H9 (cell line): ENCODE data around the gene SYNGR1. TPM values are rescaled to one million over a fixed set of nuclear protein-coding genes. Genes with fewer than 3 reads are reported as not detected.
A peak's percentile ranks its signal among the peaks of the same experiment; 100 is the strongest.

Source experiments
- DNase-seq: peaks from one replicate; pipeline ENCODE4 v3.0.0-alpha.2; 2017
- H2AFZ ChIP-seq: one replicate; pipeline ENCODE4 v1.6.1; 2013; ENCODE audit warnings: mild to moderate bottlenecking, low read length, control low read depth, moderate library complexity
- H2AK5ac ChIP-seq: 2 replicates; pipeline ENCODE4 v1.6.1; 2013; ENCODE audit warnings: low read length, control low read depth, mixed read lengths; ENCODE audit not compliant: insufficient read length
- H2BK120ac ChIP-seq: one replicate; pipeline ENCODE4 v1.6.1; 2013; ENCODE audit warnings: low read depth, mild to moderate bottlenecking, low read length, control low read depth, inconsistent platforms; ENCODE audit not compliant: poor library complexity, severe bottlenecking
- H2BK12ac ChIP-seq: 2 replicates; pipeline ENCODE4 v1.6.1; 2013; ENCODE audit warnings: low read length, control low read depth, mixed read lengths, low read depth; ENCODE audit not compliant: insufficient read length
- H2BK15ac ChIP-seq: 2 replicates; pipeline ENCODE4 v1.6.1; 2013; ENCODE audit warnings: low read depth, low read length, control low read depth
- H2BK20ac ChIP-seq: one replicate; pipeline ENCODE4 v1.6.1; 2013; ENCODE audit warnings: low read depth, mild to moderate bottlenecking, low read length, control low read depth, inconsistent platforms; ENCODE audit not compliant: poor library complexity, severe bottlenecking
- H2BK5ac ChIP-seq: 2 replicates; pipeline ENCODE4 v1.6.1; 2013; ENCODE audit warnings: low read length, control low read depth, mixed read lengths; ENCODE audit not compliant: insufficient read length
- H3K14ac ChIP-seq: 2 replicates; pipeline ENCODE4 v1.6.1; 2013; ENCODE audit warnings: low read length, control low read depth; ENCODE audit not compliant: insufficient read depth
- H3K18ac ChIP-seq: 2 replicates; pipeline ENCODE4 v1.6.1; 2013; ENCODE audit warnings: low read depth, mild to moderate bottlenecking, mixed read lengths, low read length, control low read depth; ENCODE audit not compliant: insufficient read length
- H3K23ac ChIP-seq: 2 replicates; pipeline ENCODE4 v1.6.1; 2013; ENCODE audit warnings: low read length, control low read depth, mixed read lengths, low read depth; ENCODE audit not compliant: insufficient read length
- H3K23me2 ChIP-seq: 2 replicates; pipeline ENCODE4 v1.6.1; 2013; ENCODE audit warnings: low read depth, mild to moderate bottlenecking, mixed read lengths, low read length, control low read depth; ENCODE audit not compliant: insufficient read length, poor library complexity, severe bottlenecking
- H3K27ac ChIP-seq: 2 replicates; pipeline ENCODE4 v1.5.1; 2013; ENCODE audit warnings: low read length, control low read depth, mixed read lengths, low read depth; ENCODE audit not compliant: insufficient read length
- H3K27me3 ChIP-seq: 2 replicates; pipeline ENCODE4 v1.6.1; 2013; ENCODE audit warnings: low read length, control low read depth, inconsistent platforms; ENCODE audit not compliant: insufficient read depth
- H3K4ac ChIP-seq: 2 replicates; pipeline ENCODE4 v1.6.1; 2013; ENCODE audit warnings: low read depth, mild to moderate bottlenecking, control low read depth, inconsistent platforms, low read length, moderate library complexity
- H3K4me1 ChIP-seq: 2 replicates; pipeline ENCODE4 v1.6.1; 2013; ENCODE audit warnings: low read length, control low read depth, inconsistent platforms; ENCODE audit not compliant: insufficient read depth
- H3K4me2 ChIP-seq: 2 replicates; pipeline ENCODE4 v1.6.1; 2013; ENCODE audit warnings: low read length, control low read depth, mixed read lengths; ENCODE audit not compliant: insufficient read length, insufficient read depth
- H3K56ac ChIP-seq: 2 replicates; pipeline ENCODE4 v1.6.1; 2013; ENCODE audit warnings: low read depth, mild to moderate bottlenecking, mixed read lengths, low read length, control low read depth; ENCODE audit not compliant: insufficient read length
- H3K79me1 ChIP-seq: 2 replicates; pipeline ENCODE4 v1.6.1; 2013; ENCODE audit warnings: low read depth, mild to moderate bottlenecking, moderate library complexity, low read length, control low read depth, inconsistent platforms; ENCODE audit not compliant: insufficient read depth, poor library complexity, severe bottlenecking
- H3K79me2 ChIP-seq: 2 replicates; pipeline ENCODE4 v1.6.1; 2013; ENCODE audit warnings: low read length, control low read depth, inconsistent platforms; ENCODE audit not compliant: insufficient read depth
- H3K9ac ChIP-seq: 2 replicates; pipeline ENCODE4 v1.6.1; 2013; ENCODE audit warnings: low read length, control low read depth, mixed read lengths; ENCODE audit not compliant: insufficient read length; ENCODE audit errors: extremely low read depth
- H3K9me3 ChIP-seq: one replicate; pipeline ENCODE4 v1.6.1; 2013; ENCODE audit warnings: low read depth, low read length, inconsistent platforms; ENCODE audit not compliant: control insufficient read depth
- H3T11ph ChIP-seq: one replicate; pipeline ENCODE4 v1.6.1; 2013; ENCODE audit warnings: mild to moderate bottlenecking, low read length, control low read depth, inconsistent platforms
- H4K20me1 ChIP-seq: one replicate; pipeline ENCODE4 v1.6.1; 2013; ENCODE audit not compliant: control insufficient read depth, insufficient read length, insufficient read depth
- H4K5ac ChIP-seq: 2 replicates; pipeline ENCODE4 v1.6.1; 2013; ENCODE audit warnings: low read depth, mild to moderate bottlenecking, mixed read lengths, low read length, control low read depth; ENCODE audit not compliant: insufficient read length
- H4K8ac ChIP-seq: replicated peaks from 2 replicates; pipeline ENCODE4 v1.6.1; 2013; ENCODE audit warnings: low read length, control low read depth, mixed read lengths, low read depth; ENCODE audit not compliant: insufficient read length
- H4K91ac ChIP-seq: 2 replicates; pipeline ENCODE4 v1.6.1; 2013; ENCODE audit warnings: low read depth, mild to moderate bottlenecking, moderate library complexity, mixed read lengths, low read length, control low read depth; ENCODE audit not compliant: insufficient read length
- H3K27ac Mint-ChIP-seq, 3 experiments: 2 replicates in 2 of 3; 3 replicates in 1 of 3; pipeline ENCODE4 v1.8.0; 2020 to 2021; ENCODE audit warnings: mixed read lengths in 3 of 3, mild to moderate bottlenecking in 1 of 3, moderate library complexity in 1 of 3
- H3K27me3 Mint-ChIP-seq: 2 replicates; pipeline ENCODE4 v1.8.0; 2021; ENCODE audit warnings: low read depth, mild to moderate bottlenecking, moderate library complexity, mixed read lengths
- H3K36me3 Mint-ChIP-seq, 3 experiments: 2 replicates in 2 of 3; 3 replicates in 1 of 3; pipeline ENCODE4 v1.8.0; 2020 to 2021; ENCODE audit warnings: low read depth in 3 of 3, mixed read lengths in 3 of 3; ENCODE audit not compliant: insufficient read depth in 1 of 3
- H3K4me1 Mint-ChIP-seq, 2 experiments: 2 replicates each; pipeline ENCODE4 v1.8.0; 2020; ENCODE audit warnings: mixed read lengths in 2 of 2
- H3K4me3 Mint-ChIP-seq, 2 experiments: 2 replicates in 1 of 2; 3 replicates in 1 of 2; pipeline ENCODE4 v1.8.0; 2020 to 2021; ENCODE audit warnings: mild to moderate bottlenecking in 2 of 2, mixed read lengths in 2 of 2, moderate library complexity in 1 of 2
- H3K9me3 Mint-ChIP-seq, 2 experiments: 2 replicates in 1 of 2; 3 replicates in 1 of 2; pipeline ENCODE4 v1.8.0; 2020; ENCODE audit warnings: mild to moderate bottlenecking in 2 of 2, mixed read lengths in 2 of 2, moderate library complexity in 1 of 2
- WGBS: extraction: QIAGEN DNeasy Blood & Tissue Kit; methylation state at CpG from one replicate; pipeline ENCODE4 v1.1.7; 2013; ENCODE audit warnings: missing lambda C conversion rate, low lambda C conversion rate, mixed read lengths; ENCODE audit not compliant: insufficient read length; ENCODE audit errors: extremely low coverage; 5-methylcytosine and 5-hydroxymethylcytosine counted together
- total RNA-seq: library from RNA; stranded (reverse); gene quantifications from 2 replicates; pipeline ENCODE4 v1.2.1, GENCODE V29; 2021
- TF ChIP-seq, protein P1 (sequence below): fragments of 200-600 bp; sonication (generic); conservative IDR thresholded peaks from 3 replicates; pipeline ENCODE4 v1.8.0; 2021; ENCODE audit warnings: antibody characterized with exemption, mild to moderate bottlenecking

The SYNGR1 gene
- total RNA-seq, 1 experiment from 2014 or later, result 13.2 TPM

- no peaks in the 10 kb centered on the region for H3K27me3 ChIP-seq
- no peaks in the 10 kb centered on the region for H3K4me1 ChIP-seq
- H2BK12ac ChIP-seq, result no peak overlapping the region
- H3K9me3 ChIP-seq, result no peaks in the 10 kb centered on the region
- H3K9me3 Mint-ChIP-seq, result peaks cover 0 to 5% of the 10 kb centered on the region in 2 experiments; a peak in 1 of 5 replicates
- WGBS, result no CpG with 5 or more reads among the region's 14 CpGs
- 0 out of 7 replicates have a peak overlapping the region, but pooled peaks of 1 of the 3 experiments have one; percentile 18 for H3K27ac Mint-ChIP-seq
- no peak overlapping the region for H3K4ac ChIP-seq
- TF ChIP-seq, protein P1, sequence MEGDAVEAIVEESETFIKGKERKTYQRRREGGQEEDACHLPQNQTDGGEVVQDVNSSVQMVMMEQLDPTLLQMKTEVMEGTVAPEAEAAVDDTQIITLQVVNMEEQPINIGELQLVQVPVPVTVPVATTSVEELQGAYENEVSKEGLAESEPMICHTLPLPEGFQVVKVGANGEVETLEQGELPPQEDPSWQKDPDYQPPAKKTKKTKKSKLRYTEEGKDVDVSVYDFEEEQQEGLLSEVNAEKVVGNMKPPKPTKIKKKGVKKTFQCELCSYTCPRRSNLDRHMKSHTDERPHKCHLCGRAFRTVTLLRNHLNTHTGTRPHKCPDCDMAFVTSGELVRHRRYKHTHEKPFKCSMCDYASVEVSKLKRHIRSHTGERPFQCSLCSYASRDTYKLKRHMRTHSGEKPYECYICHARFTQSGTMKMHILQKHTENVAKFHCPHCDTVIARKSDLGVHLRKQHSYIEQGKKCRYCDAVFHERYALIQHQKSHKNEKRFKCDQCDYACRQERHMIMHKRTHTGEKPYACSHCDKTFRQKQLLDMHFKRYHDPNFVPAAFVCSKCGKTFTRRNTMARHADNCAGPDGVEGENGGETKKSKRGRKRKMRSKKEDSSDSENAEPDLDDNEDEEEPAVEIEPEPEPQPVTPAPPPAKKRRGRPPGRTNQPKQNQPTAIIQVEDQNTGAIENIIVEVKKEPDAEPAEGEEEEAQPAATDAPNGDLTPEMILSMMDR, result no peak
- H2BK120ac ChIP-seq, result no peak overlapping the region
- no peak overlapping the region for H3T11ph ChIP-seq
- no peak overlapping the region for H3K18ac ChIP-seq
- DNase-seq, result no peak
- H3K27me3 Mint-ChIP-seq, result peaks cover 4% of the 10 kb centered on the region
- H4K8ac ChIP-seq, result no peak overlapping the region
- H3K9ac ChIP-seq, result no peak overlapping the region
- no peak overlapping the region for H3K27ac ChIP-seq
- H2AFZ ChIP-seq, result no peak overlapping the region
- H3K4me2 ChIP-seq, result no peak overlapping the region
- no peaks in the 10 kb centered on the region for H3K79me2 ChIP-seq
- no peak overlapping the region for H3K14ac ChIP-seq
- no peak overlapping the region for H2BK5ac ChIP-seq
- no peak overlapping the region for H2BK15ac ChIP-seq
- no peak overlapping the region for H4K5ac ChIP-seq
- H2AK5ac ChIP-seq, result no peak overlapping the region
- H3K36me3 Mint-ChIP-seq, result peaks cover 0 to 7% (median 0%) of the 10 kb centered on the region in 3 experiments; a peak in 3 of 7 replicates
- no peaks in the 10 kb centered on the region for H3K79me1 ChIP-seq
- H3K4me3 Mint-ChIP-seq, result no peak overlapping the region
- no peaks in the 10 kb centered on the region for H4K20me1 ChIP-seq
- no peaks in the 10 kb centered on the region for H3K23me2 ChIP-seq
- no peak overlapping the region for H4K91ac ChIP-seq
- no peak overlapping the region for H2BK20ac ChIP-seq
- H3K4me1 Mint-ChIP-seq, result peaks cover 8 to 14% of the 10 kb centered on the region in 2 experiments
- H3K56ac ChIP-seq, result no peak overlapping the region
- no peak overlapping the region for H3K23ac ChIP-seq
These were observed 31.4 kb downstream of the SYNGR1 start for GRCh38 chr22:39381009-39381755.
